IMR-90 (cell line): ENCODE results near the gene NCKAP5. TPM values are rescaled to one million over a fixed set of nuclear protein-coding genes. Genes with fewer than 3 reads are reported as not detected.

Experiments
- ATAC-seq: fragments of 200-7000 bp; cut with Tn5 transposase; 2 replicates; pipeline ENCODE4 v1.9.1; 2020; ENCODE audit warnings: low read depth, mild to moderate bottlenecking, moderate library complexity
- BruUV-seq: library from RNA; stranded (reverse); fragments of 400-500 nt; replicated peaks from 2 replicates; lab custom pipeline; 2021; lab: Mats Ljungman, UMichigan
- CTCF ChIA-PET: fragments of 300-600 bp; formaldehyde crosslinking; extraction: SDS; loops from one replicate; lab custom pipeline; 2021; ENCODE audit warnings: antibody characterized with exemption; lab: Yijun Ruan, JAX
- POLR2A ChIA-PET: fragments of 300-600 bp; sonication (Branson Sonifier 250); formaldehyde crosslinking; loops from one replicate; lab custom pipeline; 2022; ENCODE audit warnings: antibody characterized with exemption; ENCODE audit not compliant: unreplicated experiment; lab: Charles Lee
- DNase-seq: peaks from one replicate; pipeline ENCODE4 v3.0.0; 2013
- H2AFZ ChIP-seq: replicated peaks from 2 replicates; pipeline ENCODE3; 2013; ENCODE audit warnings: low read length, mild to moderate bottlenecking; ENCODE audit not compliant: poor library complexity
- H2AK5ac ChIP-seq: 2 replicates; pipeline ENCODE4 v1.6.1; 2013; ENCODE audit warnings: low read depth, low read length, inconsistent platforms
- H2AK9ac ChIP-seq: replicated peaks from 2 replicates; pipeline ENCODE3; 2013; ENCODE audit warnings: mild to moderate bottlenecking, low read depth, low read length, moderate library complexity; ENCODE audit not compliant: poor library complexity
- H2BK120ac ChIP-seq: 2 replicates; pipeline ENCODE4 v1.6.1; 2013; ENCODE audit warnings: low read depth, low read length, inconsistent platforms
- H2BK15ac ChIP-seq: 3 replicates; pipeline ENCODE4 v1.6.1; 2013; ENCODE audit warnings: low read depth, low read length, inconsistent platforms
- H2BK20ac ChIP-seq: 2 replicates; pipeline ENCODE4 v1.6.1; 2013; ENCODE audit warnings: low read depth, mild to moderate bottlenecking, inconsistent platforms, low read length, moderate library complexity
- H2BK5ac ChIP-seq: 2 replicates; pipeline ENCODE4 v1.6.1; 2013; ENCODE audit warnings: mild to moderate bottlenecking, low read depth, low read length, inconsistent platforms; ENCODE audit not compliant: poor library complexity, severe bottlenecking
- H3K14ac ChIP-seq: replicated peaks from 2 replicates; pipeline ENCODE4 v1.6.1; 2013; ENCODE audit warnings: low read depth, low read length, inconsistent platforms
- H3K18ac ChIP-seq: 2 replicates; pipeline ENCODE4 v1.6.1; 2013; ENCODE audit warnings: low read depth, low read length, control low read depth
- H3K23ac ChIP-seq: 2 replicates; pipeline ENCODE4 v1.6.1; 2013; ENCODE audit warnings: low read depth, low read length, inconsistent platforms
- H3K27ac ChIP-seq: 2 replicates; pipeline ENCODE4 v1.5.1; 2013; ENCODE audit warnings: mild to moderate bottlenecking, control low read depth, low read length; ENCODE audit not compliant: insufficient read depth
- H3K27me3 ChIP-seq: 2 replicates; pipeline ENCODE4 v1.6.1; 2013; ENCODE audit warnings: low read length; ENCODE audit not compliant: control insufficient read depth, insufficient read depth
- H3K36me3 ChIP-seq: 2 replicates; pipeline ENCODE4 v1.6.1; 2013; ENCODE audit warnings: low read length, mixed read lengths; ENCODE audit not compliant: control insufficient read depth, insufficient read depth
- H3K4ac ChIP-seq: 2 replicates; pipeline ENCODE4 v1.6.1; 2013; ENCODE audit warnings: low read depth, low read length, inconsistent platforms
- H3K4me1 ChIP-seq: 2 replicates; pipeline ENCODE4 v1.6.1; 2013; ENCODE audit warnings: low read length, mixed read lengths; ENCODE audit not compliant: control insufficient read depth, insufficient read depth
- H3K4me2 ChIP-seq: 2 replicates; pipeline ENCODE4 v1.6.1; 2013; ENCODE audit warnings: low read depth, mild to moderate bottlenecking, control low read depth, low read length, moderate library complexity
- H3K4me3 ChIP-seq: 2 replicates; pipeline ENCODE4 v1.5.1; 2013; ENCODE audit warnings: low read depth, mild to moderate bottlenecking, control low read depth, low read length, moderate library complexity; ENCODE audit not compliant: insufficient read depth
- H3K56ac ChIP-seq: 2 replicates; pipeline ENCODE4 v1.6.1; 2013; ENCODE audit warnings: low read length, inconsistent platforms; ENCODE audit not compliant: insufficient read depth; ENCODE audit errors: extremely low read depth
- H3K79me1 ChIP-seq, 2 experiments: 2 replicates each; pipeline ENCODE4 v1.6.1; 2013; ENCODE audit warnings: low read length in 2 of 2, inconsistent platforms in 1 of 2, low read depth in 1 of 2
- H3K9ac ChIP-seq: 2 replicates; pipeline ENCODE4 v1.6.1; 2013; ENCODE audit warnings: low read depth, low read length, control low read depth
- H3K9me1 ChIP-seq: 2 replicates; pipeline ENCODE4 v1.6.1; 2013; ENCODE audit warnings: low read length, inconsistent platforms; ENCODE audit not compliant: insufficient read depth
- H3K9me3 ChIP-seq: 2 replicates; pipeline ENCODE4 v1.6.1; 2013; ENCODE audit warnings: low read length; ENCODE audit not compliant: control insufficient read depth, insufficient read depth
- H4K20me1 ChIP-seq: 2 replicates; pipeline ENCODE4 v1.6.1; 2013; ENCODE audit warnings: low read length, inconsistent platforms; ENCODE audit not compliant: insufficient read depth
- H4K5ac ChIP-seq: 2 replicates; pipeline ENCODE4 v1.6.1; 2013; ENCODE audit warnings: mild to moderate bottlenecking, low read depth, low read length, control low read depth
- H4K8ac ChIP-seq, 2 experiments: 2 replicates each; pipeline ENCODE4 v1.6.1; 2013; ENCODE audit warnings: low read depth in 2 of 2, low read length in 2 of 2, control low read depth in 1 of 2, inconsistent platforms in 1 of 2
- H4K91ac ChIP-seq: 2 replicates; pipeline ENCODE4 v1.6.1; 2013; ENCODE audit warnings: low read depth, low read length, inconsistent platforms; ENCODE audit not compliant: insufficient read depth
- BHLHE40 ChIP-seq: fragments of 150-350 bp; IDR thresholded peaks from 2 replicates; pipeline ENCODE4 v1.6.1; 2016; ENCODE audit warnings: mild to moderate bottlenecking, low read depth, low read length
- RAD21 ChIP-seq: IDR thresholded peaks from 2 replicates; pipeline ENCODE4 v1.6.1; 2012; ENCODE audit warnings: low read length, improper control_type of control experiment
- RFX5 ChIP-seq: IDR thresholded peaks from 2 replicates; pipeline ENCODE4 v1.8.0; 2012; ENCODE audit warnings: low read depth, mild to moderate bottlenecking, low read length, moderate library complexity
- SMC3 ChIP-seq: fragments of 150-350 bp; IDR thresholded peaks from 2 replicates; pipeline ENCODE4 v1.6.1; 2016; ENCODE audit warnings: low read depth, mild to moderate bottlenecking, antibody characterized with exemption, low read length, moderate library complexity
- WGBS, 2 experiments: methylation state at CpG; one replicate each; pipeline versions ENCODE4 v1.1.5 to v1.1.7; 2013; ENCODE audit warnings: missing lambda C conversion rate in 2 of 2; ENCODE audit not compliant: insufficient read length in 1 of 2; ENCODE audit errors: extremely low coverage in 2 of 2; 5-methylcytosine and 5-hydroxymethylcytosine counted together
- dilution Hi-C: fragments of 300-500 bp; cut with HindIII; formaldehyde crosslinking; loops from one replicate; pipeline ENCODE4 v1.14.3; 2018; ENCODE audit warnings: low sequenced_read_pairs; ENCODE audit not compliant: unreplicated experiment
- in situ Hi-C: fragments of 300-500 bp; cut with MboI; formaldehyde crosslinking; loops from 3 replicates; pipeline ENCODE4 v1.14.3; 2019; ENCODE audit warnings: low sequenced_read_pairs, inconsistent platforms, mixed read lengths
- intact Hi-C: fragments of 100-400 bp; cut with micrococcal nuclease; formaldehyde crosslinking; loops from 2 replicates; pipeline ENCODE4 v1.10.0; 2022
- polyA plus RNA-seq, 3 experiments: library from polyadenylated mRNA; depleted of rRNA; stranded (reverse); fragments of >200 nt; gene quantifications; 2 replicates each; pipeline ENCODE4 v1.2.3, GENCODE V29; 2012; ENCODE audit warnings: low replicate concordance in 1 of 3
- total RNA-seq: library from RNA; depleted of rRNA; stranded (reverse); fragments of >200 nt; gene quantifications from 2 replicates; pipeline ENCODE4 v1.2.3, GENCODE V29; 2012
- TF ChIP-seq, protein P1 (sequence below): conservative IDR thresholded peaks from 2 replicates; pipeline ENCODE4 v1.5.1; 2012; ENCODE audit warnings: mild to moderate bottlenecking, low read depth, low read length, improper control_type of control experiment
- TF ChIP-seq, protein P2 (sequence below): fragments of 150-350 bp; IDR thresholded peaks from 2 replicates; pipeline ENCODE4 v1.6.1; 2016; ENCODE audit warnings: low read depth, mild to moderate bottlenecking, low read length, moderate library complexity, borderline replicate concordance
- TF ChIP-seq, protein P3 (sequence below): fragments of 150-350 bp; IDR thresholded peaks from 2 replicates; pipeline ENCODE4 v1.6.1; 2017; ENCODE audit warnings: mild to moderate bottlenecking, antibody characterized with exemption, low read length, low read depth

The NCKAP5 gene
- total and polyA plus RNA-seq, 2 of the 4 experiments (the other 2 are of a cell fraction): 2.7 to 3.9 TPM

DNA sequence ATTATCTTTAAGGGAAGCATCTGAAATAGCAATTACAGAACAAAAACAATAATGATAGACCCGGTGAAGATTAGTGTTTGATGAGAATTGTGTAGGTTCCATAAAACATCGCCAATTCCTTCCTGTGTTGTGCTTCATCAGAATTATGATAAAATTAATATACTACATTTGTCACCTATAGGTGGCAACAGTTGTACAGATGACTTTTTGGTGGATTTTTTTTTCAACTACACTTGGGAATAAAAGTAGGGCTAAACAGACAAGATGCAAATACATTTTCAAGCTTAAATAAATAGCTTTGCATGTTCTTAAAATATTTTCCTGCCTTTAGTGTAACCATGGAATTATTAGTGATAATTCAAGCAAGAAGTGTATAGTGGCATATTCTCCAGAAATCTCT lies 891.3 kb downstream of the NCKAP5 start:
- TF ChIP-seq, protein P1, sequence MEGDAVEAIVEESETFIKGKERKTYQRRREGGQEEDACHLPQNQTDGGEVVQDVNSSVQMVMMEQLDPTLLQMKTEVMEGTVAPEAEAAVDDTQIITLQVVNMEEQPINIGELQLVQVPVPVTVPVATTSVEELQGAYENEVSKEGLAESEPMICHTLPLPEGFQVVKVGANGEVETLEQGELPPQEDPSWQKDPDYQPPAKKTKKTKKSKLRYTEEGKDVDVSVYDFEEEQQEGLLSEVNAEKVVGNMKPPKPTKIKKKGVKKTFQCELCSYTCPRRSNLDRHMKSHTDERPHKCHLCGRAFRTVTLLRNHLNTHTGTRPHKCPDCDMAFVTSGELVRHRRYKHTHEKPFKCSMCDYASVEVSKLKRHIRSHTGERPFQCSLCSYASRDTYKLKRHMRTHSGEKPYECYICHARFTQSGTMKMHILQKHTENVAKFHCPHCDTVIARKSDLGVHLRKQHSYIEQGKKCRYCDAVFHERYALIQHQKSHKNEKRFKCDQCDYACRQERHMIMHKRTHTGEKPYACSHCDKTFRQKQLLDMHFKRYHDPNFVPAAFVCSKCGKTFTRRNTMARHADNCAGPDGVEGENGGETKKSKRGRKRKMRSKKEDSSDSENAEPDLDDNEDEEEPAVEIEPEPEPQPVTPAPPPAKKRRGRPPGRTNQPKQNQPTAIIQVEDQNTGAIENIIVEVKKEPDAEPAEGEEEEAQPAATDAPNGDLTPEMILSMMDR: peak; percentile 27; the same call in 1 of the 2 replicates
- peak; percentile 20; the same call in 1 of the 2 replicates for TF ChIP-seq SMC3
- no peak for TF ChIP-seq RFX5
- TF ChIP-seq, protein P2, sequence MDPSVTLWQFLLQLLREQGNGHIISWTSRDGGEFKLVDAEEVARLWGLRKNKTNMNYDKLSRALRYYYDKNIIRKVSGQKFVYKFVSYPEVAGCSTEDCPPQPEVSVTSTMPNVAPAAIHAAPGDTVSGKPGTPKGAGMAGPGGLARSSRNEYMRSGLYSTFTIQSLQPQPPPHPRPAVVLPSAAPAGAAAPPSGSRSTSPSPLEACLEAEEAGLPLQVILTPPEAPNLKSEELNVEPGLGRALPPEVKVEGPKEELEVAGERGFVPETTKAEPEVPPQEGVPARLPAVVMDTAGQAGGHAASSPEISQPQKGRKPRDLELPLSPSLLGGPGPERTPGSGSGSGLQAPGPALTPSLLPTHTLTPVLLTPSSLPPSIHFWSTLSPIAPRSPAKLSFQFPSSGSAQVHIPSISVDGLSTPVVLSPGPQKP: no peak
- no peak for TF ChIP-seq BHLHE40
- TF ChIP-seq, protein P3, sequence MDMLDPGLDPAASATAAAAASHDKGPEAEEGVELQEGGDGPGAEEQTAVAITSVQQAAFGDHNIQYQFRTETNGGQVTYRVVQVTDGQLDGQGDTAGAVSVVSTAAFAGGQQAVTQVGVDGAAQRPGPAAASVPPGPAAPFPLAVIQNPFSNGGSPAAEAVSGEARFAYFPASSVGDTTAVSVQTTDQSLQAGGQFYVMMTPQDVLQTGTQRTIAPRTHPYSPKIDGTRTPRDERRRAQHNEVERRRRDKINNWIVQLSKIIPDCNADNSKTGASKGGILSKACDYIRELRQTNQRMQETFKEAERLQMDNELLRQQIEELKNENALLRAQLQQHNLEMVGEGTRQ: no peak
- peak; percentile 19; the same call in 1 of the 2 replicates for TF ChIP-seq RAD21
- H3K23ac ChIP-seq: no peak overlapping the region
- no peak overlapping the region for H4K5ac ChIP-seq
- no peak overlapping the region for H2AK5ac ChIP-seq
- H4K20me1 ChIP-seq: no peaks in the 10 kb centered on the region
- H4K91ac ChIP-seq: no peak overlapping the region
- dilution Hi-C loops: no loop called here
- no TSS peak for BruUV-seq
- no peak overlapping the region for H3K56ac ChIP-seq
- DNase-seq (no peak), ATAC-seq (no peak)
- no peak overlapping the region for H3K18ac ChIP-seq
- no peak overlapping the region for H3K4me3 ChIP-seq
- no peak overlapping the region for H2AFZ ChIP-seq
- no peak overlapping the region for H3K4me2 ChIP-seq
- no peak overlapping the region for H2BK15ac ChIP-seq
- no peak overlapping the region for H3K27ac ChIP-seq
- no peak overlapping the region; the same call in 1 of the 2 replicates for H2BK120ac ChIP-seq
- no peak overlapping the region; the same call in 1 of the 2 replicates for H2BK20ac ChIP-seq
- no peak overlapping the region for H3K9ac ChIP-seq
- H3K27me3 ChIP-seq: no peaks in the 10 kb centered on the region
- peaks cover 5% of the 10 kb centered on the region; the same call in 1 of the 2 replicates for H3K4me1 ChIP-seq
- H3K36me3 ChIP-seq: no peaks in the 10 kb centered on the region
- H2AK9ac ChIP-seq: no peak overlapping the region
- H2BK5ac ChIP-seq: no peak overlapping the region
- H4K8ac ChIP-seq: no peak overlapping the region
- H3K9me1 ChIP-seq: peaks cover 4% of the 10 kb centered on the region; the same call in 1 of the 2 replicates
- H3K9me3 ChIP-seq: no peaks in the 10 kb centered on the region
- H3K4ac ChIP-seq: no peak overlapping the region
- intact Hi-C loops: loop anchor here (10.0 kb wide), 1 partner anchor 1168 kb away; no protein-coding TSS in a partner anchor
- H3K79me1 ChIP-seq: peaks cover 0 to 15% of the 10 kb centered on the region in 2 experiments; a peak in 2 of 4 replicates
- ChIA-PET CTCF (no interaction called here), POLR2A (no interaction called here)
- H3K14ac ChIP-seq: no peak overlapping the region
- in situ Hi-C loops: no loop called here
- WGBS, 2 experiments: no CpG with 5 or more reads among the region's 2 CpGs
